HG02840 (cell line): Measurements from ENCODE around the gene RGS16.
A peak's percentile ranks its signal among the peaks of the same experiment; 100 is the strongest.

ENCODE experiments used
- ATAC-seq: cut with Tn5 transposase; IDR thresholded peaks from one replicate; pipeline ENCODE4 v1.9.1; 2021; ENCODE audit warnings: mild to moderate bottlenecking, moderate library complexity, moderate number of reproducible peaks; ENCODE audit not compliant: unreplicated experiment, low FRiP score

Gene RGS16

DNA sequence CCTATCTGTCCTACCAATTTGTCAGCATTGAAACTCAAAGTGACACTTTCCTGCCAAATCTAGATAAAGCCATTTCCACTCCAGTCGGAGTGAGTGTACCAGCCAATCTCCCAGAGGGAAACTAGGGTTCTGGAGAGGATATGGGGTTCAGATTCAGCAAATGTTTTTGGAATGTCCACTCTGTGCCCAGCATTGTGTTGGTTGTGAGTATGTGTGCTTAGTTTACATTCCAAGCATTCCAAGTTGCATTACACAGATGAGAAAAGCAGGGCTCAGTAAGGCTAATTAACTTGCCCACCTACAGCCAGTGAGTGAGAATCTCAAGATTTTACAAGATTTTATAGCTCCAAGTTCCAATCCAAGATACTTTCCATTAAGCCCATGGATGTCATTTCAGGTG, 26.4 kb upstream of the RGS16 start:
- no peak for ATAC-seq

DNA sequence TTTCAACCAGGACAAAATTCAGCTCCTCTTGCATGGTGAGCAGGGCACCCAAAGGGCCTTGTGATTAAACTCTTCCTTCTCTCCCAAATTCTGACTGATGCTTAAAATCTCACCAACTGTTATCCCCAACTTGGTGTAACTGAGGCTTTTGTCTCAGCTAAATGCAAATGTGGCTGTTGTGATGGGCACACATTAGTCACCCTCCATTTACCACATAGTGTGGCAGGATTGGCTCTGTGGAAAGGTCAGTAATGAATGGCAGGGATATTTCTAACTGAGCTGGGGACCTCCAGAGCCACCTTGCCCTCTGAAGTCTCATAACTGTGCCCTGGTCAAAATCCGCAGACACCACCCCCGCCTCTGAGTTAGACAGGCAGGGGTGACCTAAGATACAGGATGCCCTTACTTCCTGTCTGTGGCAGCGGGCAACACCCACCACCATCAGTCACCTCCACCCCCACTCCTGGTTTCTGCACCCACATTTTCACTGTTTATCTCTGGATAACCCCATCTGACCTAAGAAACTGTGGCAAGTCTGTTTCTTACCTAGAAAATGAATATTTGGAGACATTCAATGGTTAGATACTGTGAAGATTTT, 25.4 kb upstream of the RGS16 start:
- ATAC-seq, result no peak

DNA sequence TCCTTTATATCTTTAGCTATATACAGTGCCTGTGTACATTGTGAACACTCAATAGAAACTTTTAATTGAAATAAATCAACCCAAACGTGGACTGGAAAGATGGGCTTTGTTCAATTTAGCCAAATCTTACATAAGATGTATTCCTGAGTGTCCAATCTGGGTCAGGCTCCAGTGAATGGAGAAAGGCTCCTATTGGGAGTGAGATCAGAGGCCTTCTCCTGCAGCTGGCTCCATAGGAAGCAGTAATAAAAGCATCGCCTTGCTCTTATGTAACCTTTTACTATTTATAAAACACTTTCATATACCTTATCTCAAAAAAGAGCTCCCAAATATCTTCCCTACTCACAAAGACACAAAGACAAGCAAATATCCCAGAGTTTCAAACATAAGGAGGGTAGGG, 24.9 kb upstream of the RGS16 start:
- ATAC-seq, result no peak

DNA sequence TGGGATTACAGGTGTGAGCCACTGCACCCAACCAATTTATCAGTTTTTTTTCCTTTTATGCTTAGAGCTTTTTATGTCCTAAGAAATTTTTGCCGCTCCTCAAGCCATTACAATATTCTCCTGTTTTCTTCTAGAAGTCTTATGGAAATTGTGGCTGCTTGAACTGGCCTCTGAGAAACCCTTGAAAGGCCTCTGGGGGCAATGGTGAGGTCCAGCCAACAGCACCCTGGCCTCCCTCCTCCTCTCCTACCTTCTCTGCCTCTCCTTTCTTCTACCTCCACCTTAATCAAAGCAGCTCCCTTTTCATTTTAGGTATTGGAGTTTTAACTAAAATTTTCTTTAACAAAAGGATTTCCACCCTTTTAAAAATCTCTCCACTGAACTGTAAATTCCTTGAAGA, 24.5 kb upstream of the RGS16 start:
- ATAC-seq, result no peak

DNA sequence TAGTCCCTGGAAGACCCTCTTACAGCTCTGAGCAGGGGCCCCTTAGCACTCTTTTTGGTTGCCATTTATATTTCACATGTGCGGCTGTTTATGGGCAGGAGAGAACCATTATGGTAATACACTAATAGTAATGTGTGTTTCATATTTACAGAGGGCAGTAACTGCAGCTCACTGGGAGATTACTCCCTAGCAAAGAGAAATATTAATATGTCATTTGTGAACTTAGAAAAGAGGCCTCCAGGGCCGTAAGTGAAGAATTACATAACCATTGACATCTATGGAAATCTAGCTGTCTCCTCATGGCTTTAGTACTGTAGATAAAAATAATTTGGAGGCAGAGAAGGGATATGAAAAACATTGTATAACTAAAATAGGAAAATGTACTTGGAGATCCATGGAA, 23.4 kb upstream of the RGS16 start:
- no peak for ATAC-seq

DNA sequence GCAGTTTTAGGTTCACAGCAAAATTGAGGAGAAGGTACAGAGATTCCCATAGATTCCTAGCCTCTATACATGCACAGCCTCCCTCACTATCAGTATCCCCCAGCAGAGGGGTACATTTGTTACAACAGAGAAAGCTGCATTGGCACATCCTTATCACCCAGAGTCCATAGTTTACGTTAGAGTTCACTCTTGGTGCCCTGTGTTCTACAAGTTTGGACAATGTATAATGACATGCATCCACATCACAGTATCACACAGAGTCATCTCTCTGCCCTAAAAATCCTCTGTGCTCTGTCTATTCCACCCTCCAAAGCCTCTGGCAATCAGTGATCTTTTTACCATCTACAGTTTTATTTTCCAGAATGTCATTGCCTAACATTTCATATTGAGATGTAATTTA, 22.3 kb upstream of the RGS16 start:
- no peak for ATAC-seq

DNA sequence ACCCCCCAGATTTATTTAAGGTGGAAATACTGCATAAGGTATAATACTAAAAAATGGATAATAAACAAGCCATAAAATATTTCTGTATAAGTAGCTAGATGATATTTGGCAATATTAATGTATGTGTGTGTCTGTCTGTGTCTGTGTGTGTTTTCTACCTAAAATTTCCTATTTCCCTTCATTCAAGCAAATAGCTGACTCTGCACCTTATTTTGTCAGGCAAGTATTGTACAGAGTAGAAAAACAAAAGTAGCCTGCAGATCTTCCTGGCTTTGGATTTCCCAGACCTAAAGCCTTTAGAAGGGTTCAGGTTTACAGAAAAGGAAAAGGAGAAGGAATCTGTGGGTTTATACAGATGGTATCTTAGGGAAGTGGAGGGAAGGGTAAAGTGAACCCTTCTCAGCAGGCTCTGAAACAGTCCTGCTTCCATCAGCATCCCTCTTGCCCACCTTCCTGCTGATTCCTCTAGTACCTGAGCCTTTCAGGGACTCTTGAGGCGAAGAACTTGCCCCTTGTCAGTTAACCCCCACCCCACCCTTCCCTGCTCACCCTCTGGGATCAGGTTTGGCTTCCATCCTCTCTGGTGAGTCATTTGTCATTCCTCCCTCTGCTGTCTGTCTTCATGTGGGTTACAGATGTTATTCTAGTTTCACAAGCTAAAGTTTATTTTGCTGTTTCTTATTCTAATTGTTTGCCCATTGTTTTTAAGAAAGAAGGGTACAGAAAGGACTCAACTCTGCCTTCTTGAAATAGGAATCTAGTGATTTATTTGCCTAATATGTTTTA, 21.7 kb upstream of the RGS16 start:
- no peak for ATAC-seq

DNA sequence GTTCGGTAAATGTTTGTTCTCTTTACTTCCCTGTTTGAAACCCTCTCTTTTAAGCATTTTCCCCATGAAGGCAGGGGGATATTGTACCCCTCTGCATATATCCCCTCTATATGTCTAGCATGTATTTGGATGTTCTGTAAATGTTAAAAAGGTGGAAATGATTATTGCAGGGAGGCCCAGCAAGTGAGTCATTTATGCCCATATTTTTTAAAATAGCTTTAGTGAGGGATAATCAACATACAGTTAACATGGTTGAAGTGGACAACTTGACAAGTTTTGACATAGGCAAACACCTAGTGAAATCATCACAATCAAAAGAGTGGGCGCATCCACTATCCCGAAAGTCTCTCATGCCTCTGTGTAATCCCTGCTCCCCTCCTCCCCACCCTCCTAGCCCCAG, 20.8 kb upstream of the RGS16 start:
- no peak for ATAC-seq

DNA sequence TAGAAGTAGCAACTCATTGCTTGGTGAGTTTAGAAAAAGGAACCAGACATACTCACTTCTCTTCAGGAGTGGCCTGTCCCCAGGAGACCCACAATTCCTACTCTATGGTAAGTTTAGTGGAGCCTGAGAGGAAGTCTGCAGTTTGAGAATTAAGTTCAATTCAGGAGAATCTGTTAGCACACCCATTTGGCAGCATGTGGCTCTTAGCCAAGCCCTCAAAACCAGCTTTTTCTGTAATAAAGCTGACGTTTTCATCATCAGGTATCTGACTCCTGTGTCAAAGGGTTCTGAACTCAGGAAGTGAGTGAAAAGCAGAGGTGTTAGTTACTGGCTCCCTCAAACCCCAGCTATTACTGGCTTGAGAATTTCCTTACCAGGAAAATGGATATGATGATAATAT, 20.4 kb upstream of the RGS16 start:
- no peak for ATAC-seq

DNA sequence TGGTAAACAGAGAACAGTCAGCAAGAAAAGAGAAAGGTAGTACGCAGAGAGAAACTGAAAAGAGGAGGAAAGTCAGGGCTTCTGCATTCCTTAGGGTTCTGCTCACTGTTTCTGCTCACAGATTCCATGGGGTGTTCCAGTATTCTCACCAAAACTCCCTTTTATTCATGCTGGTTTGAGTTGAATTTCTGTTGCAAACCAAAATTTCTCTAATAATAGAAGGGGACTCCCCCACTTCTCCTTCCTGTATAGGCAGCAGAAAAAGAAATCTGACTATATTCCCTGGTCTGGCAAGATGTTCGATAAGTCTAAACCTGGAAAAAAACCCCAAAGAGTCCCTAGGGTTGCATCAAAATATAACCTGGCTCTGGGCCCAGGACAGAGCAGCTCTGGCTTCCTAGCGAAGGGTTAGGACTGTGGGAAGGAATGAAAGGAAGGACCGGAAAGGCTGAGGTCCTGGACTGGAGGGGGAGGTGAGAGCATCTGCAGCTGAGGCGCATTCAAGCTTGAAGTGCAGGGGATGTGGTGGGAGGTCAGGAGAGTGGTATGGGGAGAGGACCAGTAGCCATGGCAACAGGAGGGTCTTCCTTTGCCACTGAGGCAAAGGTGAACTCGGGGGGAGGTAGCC, 18.8 kb upstream of the RGS16 start:
- ATAC-seq, result no peak

DNA sequence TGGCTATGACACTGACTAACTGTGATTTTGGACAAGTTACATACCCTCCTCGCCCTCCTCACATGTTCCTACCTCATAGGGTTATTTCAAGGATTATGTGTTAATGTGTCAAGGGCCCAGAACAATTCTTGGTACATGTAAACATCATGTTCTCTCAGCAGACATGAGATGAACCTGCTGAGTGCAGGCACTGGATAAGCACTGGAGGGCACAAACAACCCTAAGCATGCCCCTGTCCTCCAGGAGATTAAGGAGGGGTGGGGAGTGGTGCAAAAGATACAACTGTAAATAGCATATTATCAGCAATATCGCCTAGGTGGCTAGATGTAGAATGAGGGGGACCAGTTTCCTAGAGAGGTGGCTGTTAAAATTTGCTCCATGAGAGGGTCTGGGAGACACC, 17.7 kb upstream of the RGS16 start:
- no peak for ATAC-seq

DNA sequence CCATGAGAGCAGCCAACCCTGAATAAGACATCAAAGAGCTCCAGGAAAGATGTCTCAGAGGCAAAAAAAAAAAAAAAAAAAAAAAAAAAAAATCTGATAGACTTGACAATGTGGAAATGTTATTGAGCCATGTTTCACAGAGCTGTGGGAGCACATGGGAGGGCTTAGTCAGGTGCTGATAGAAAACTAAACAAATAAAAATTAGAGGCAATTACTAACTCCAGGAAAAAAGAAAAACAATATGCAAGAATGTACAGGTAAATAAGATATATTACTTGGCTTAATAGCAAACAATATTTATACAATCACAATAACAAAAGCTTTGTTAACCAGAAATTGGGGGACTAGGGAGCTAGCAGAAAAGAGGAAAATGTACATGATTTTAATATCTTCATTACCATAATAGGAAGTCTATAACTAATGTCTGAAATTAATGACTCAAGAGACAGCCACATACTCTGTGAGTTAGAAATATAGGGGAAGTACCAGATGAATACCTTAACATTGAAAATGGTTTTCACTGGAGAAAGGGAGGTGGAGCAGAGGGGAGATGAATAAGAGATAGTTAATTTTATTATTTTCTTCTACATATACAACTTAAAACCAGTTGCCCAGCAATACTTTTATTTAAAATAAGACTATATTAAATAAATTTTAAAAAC, 16.9 kb upstream of the RGS16 start:
- ATAC-seq, result no peak

DNA sequence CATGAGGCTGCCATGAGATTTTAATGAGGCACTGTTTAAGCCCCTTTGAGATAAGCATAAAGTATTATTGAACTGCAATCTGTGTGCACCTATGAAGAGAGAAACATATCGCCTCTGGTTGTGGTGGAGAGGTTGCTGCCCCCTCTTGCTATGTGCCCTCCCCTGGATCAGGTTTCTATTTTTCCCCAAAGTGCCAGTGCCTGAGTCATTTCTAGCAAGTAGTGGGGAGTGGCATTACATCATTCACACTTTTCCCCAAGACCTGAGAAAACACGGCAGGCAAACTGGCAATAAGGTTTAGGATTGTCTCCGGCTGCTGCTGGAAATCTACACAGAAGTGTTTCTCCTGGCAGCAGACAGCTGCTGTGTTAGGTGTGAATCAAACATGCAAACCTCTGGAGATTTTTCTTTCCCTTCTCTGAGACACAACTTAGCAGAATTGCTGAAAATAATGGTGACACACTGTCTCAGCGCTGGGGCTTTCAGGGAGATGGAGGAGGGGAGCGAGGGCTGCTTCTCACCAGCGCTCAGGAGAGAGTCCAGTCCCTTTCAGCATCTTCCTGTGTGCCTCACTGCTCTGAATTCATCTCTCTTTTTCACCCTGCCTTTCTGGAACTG, 13.7 kb upstream of the RGS16 start:
- no peak for ATAC-seq

DNA sequence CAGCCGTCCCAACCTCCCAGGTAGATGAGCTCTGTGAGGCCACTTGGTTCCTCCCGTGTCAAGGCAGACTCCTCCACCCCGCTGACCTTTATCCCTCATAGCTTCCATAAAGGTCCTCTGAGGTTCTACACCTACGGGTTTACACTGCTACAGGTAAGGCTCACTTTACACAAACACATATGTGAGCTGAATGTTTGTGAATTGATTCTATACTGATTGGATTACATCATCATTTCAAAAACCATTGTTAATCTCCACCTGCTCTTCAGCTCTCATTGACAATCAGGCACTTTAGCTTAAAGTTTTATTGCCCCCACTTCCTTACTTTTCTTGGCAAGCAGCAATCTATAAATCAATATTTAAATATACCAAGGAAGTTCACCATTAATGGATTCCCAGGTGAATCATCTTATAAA, 12.8 kb upstream of the RGS16 start:
- ATAC-seq, result no peak

DNA sequence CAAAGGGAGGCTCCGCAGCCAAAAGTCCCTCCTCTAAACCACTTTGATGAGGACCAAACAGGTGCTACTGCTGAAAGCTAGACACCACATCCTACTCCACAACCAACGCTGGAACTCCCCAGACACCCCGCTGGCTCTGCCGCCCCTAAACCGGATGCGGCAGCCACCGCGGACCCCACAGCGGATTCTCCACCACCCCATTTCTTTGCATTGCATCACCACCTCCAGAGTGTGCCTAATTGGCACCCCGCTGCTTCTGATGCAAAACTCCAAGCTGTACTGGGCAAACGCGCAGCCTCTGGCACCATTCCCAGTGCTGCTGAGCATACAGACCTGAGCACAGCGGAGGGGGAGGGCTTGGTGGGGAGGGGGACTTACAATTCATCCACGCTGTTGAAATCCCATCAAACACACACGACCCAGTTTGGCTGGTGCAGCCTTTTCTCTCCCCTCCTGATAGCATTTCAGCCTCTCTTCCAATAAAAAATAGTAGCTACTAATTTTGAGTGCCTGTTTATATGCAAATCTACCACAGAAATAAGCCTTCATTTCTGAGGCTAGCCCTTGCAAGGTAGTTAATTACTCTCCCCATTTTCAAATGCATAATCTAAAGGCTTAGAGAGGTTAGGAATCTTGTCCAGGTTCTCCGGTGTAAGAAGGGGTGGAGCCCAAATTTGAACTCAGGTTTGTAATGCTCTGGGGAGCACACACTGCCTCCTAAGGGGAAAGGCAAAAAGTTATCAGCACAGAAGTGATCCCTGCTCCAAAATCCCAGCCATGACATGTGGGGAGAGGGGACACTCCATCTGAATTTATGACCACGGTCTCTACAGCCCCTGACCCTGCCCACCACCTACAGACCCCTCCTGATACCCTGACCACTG, 12.2 kb upstream of the RGS16 start:
- ATAC-seq, result peak; percentile 73

DNA sequence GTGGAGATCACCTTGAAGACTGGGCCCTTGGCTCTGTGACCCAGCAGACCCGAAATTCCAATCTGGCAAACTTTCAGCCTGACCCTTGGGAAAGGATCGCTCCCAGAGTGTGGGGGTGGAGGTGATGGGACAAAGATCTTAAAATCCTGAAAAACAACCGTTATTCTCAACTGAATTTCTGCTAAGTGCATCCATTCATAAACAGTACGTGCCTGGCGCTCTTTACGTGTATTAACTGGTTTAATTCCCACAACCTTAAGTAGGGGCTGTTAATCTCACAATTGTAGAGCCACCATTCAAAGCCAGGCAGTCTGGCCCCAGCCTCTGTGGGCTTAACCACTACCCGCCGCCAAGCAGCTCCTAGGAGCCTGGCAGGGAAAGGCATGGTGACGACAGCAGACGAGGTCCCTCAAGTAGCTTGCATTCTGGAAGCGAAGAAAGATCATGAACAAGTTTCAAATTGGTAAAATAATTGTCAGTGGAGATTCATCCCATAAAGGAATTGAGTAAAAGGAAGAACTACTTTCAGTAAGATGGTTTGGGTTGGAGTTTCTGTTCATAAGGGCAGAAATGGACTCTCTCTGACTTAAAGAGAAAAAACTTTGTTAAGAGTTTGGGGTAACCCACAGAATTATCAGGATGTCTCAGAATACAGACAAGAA, 11.4 kb upstream of the RGS16 start:
- peak; percentile 23 for ATAC-seq

DNA sequence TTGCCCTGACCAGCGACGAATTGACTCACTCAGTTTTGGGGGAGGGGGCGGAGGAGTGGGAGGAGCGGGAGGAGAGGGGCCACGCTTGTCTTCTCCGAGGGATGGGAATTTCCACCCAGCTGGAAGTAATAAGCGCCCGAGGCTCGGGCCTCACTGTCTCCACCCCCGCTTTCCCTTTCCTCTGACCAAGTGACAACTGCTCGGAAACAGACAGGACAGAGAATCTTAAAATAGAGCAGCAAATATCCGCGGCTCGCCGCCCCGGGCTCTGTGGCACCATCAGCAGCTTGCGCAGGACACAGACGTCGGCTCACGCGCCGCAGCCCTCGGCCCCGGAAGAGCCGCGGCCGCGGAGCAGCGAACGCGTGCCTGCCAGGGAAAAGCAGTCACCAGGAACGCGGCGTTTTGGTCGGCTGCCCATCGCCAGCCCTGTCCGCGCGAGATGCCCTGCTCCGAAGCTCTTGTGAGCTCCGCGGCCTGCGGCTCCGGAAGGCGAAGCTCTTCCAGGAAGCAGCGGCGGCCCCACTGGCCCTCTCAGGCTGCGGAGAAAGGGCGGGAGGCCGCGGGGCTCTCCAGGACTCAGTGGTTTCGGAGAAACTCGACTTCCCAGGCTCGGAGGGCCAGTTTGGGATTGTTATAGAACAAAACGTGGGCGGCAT, 10.7 kb upstream of the RGS16 start:
- ATAC-seq, result peak; percentile 39

DNA sequence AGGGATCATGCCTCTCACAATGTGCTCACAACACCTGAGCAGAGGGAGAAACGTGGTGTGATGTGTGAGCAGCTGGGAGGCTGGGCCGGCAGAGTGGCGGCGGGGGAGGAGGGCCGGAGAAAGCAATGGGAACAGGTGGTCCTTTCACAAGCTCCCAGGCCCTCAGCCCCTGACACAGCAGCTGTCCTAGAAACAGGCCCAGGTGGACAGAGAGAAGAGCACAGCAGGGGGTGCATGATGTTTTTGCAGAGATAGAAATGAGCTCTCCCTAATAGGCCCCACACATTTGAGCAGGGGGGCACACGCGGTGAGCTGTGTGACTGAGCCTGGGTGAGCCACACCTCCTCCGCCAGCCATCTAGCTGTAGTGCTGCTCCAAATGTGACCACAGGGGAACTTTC, 7.6 kb upstream of the RGS16 start:
- ATAC-seq, result no peak

DNA sequence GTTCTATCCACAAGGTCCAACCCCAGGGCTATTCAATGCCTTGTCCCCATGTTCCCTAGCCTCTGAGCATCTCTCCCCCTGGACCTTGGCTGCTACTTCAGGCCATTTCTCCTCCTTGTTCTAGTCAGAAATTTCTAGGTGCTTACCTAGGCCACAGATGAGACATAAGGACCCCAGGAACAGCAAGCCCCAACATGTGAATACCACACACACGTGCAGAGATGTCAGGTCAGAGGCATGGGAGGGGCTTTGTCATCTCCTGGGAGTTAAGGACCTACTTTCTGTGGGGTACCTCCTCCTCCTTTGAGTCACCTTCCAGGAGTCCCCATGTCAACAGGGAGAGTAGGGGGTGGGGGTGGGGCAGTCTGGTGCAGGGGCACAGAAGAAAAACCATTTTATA, 7.1 kb upstream of the RGS16 start:
- no peak for ATAC-seq
